ENCODE data around the gene SNX13. TPM values are rescaled to one million over a fixed set of nuclear protein-coding genes. Genes with fewer than 3 reads are reported as not detected.

Gene SNX13
- total and polyA plus RNA-seq, 9 of the 15 experiments (the other 6 are each of a cell fraction or from before 2014, with no cell fraction given) = 5.6 to 33.2 (median 25.4) TPM

DNA sequence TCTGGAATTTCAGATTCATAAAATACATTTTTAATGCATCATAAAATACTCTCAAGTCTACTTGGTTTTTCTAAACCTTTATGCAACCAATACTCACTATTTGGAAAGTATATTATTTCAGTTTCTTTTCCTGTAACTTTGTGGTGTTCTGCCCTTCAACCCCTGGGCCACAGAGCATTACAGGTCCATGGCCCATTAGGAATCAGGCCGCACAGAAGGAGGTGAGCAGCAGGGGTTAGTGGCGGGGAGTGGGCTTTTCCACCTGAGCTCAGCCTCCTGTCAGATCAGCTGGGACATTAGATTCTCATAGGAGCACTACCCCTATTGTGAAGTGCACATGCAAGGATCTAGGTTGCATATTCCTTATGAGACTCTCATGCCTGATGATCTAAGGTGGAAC is 9.7 kb downstream of the SNX13 start:
- H2AFZ ChIP-seq (ENCODE audit: low read depth, low read length) = no peak overlapping the region
- no peak for ATAC-seq
- no peaks in the 10 kb centered on the region for H3K9me1 ChIP-seq (ENCODE audit: control insufficient read depth, insufficient read depth, low read length)
- H3K9me3 ChIP-seq (replicated peaks; ENCODE audit: control insufficient read depth, insufficient read depth, low read depth, low read length) = no peaks in the 10 kb centered on the region
- ChIA-PET POLR2A (no interaction called here), CTCF (ENCODE audit: low intra/inter-chr PET ratio) (no interaction called here)
- BruUV-seq (replicated peaks) = no TSS peak
- peaks cover 21% of the 10 kb centered on the region; the same call in 1 of the 2 replicates for H4K20me1 ChIP-seq (replicated peaks; ENCODE audit: control insufficient read depth, insufficient read depth, low read length)
- no peaks in the 10 kb centered on the region for H3K36me3 ChIP-seq (ENCODE audit: control insufficient read depth, insufficient read depth, low read length)
- H3K4me2 ChIP-seq (ENCODE audit: insufficient read depth, low read length) = no peak overlapping the region
- no peaks in the 10 kb centered on the region for H3K27me3 ChIP-seq (ENCODE audit: control insufficient read depth in 2 of 2, insufficient read depth in 2 of 2, low read length in 2 of 2)
- no peak for DNase-seq (ENCODE audit: extremely low read depth in 1 of 4, low spot score in 3 of 4)
- in situ Hi-C loops (cut with MboI) (no loop called here), intact Hi-C loops (cut with micrococcal nuclease) (no loop called here)
- WGBS (ENCODE audit: insufficient coverage, low coverage, missing lambda C conversion rate) = 94% methylated on average over 2 of the region's 2 CpGs
- no peak overlapping the region for H3K27ac ChIP-seq (ENCODE audit: extremely low read depth, low read depth, low read length)
- H3K4me1 ChIP-seq (replicated peaks in 1 of 2; ENCODE audit: control insufficient read depth in 2 of 2, insufficient read depth in 2 of 2, low read length in 2 of 2) = peaks cover 2 to 10% of the 10 kb centered on the region in 2 experiments; a peak in 3 of 5 replicates
- FAIRE-seq = no peak
- H3K79me2 ChIP-seq (ENCODE audit: control insufficient read depth, insufficient read depth, low read length) = peaks cover 92% of the 10 kb centered on the region
- H3K9ac ChIP-seq (ENCODE audit: insufficient read depth in 1 of 2, low read depth in 2 of 2, low read length in 2 of 2) = no peak overlapping the region
- no peak for TF ChIP-seq ZBTB2 (IDR thresholded peaks at IDR 0.05)
- no peak for TF ChIP-seq ZBTB1 (CRISPR knock-in tag; IDR thresholded peaks at IDR 0.05; ENCODE audit: borderline replicate concordance, low read depth)
- no peak for TF ChIP-seq POLR2B (IDR thresholded peaks at IDR 0.05; ENCODE audit: low read depth, partially characterized antibody)
- TF ChIP-seq CBX2 (IDR thresholded peaks at IDR 0.05; ENCODE audit: insufficient read depth, low read length, poor library complexity, severe bottlenecking) = no peak
- TF ChIP-seq TBP (optimal IDR thresholded peaks at IDR 0.05; ENCODE audit: low read depth, low read length) = no peak
- TF ChIP-seq E4F1 (CRISPR knock-in tag; IDR thresholded peaks at IDR 0.05; ENCODE audit: borderline replicate concordance) = no peak
- TF ChIP-seq WHSC1 (IDR thresholded peaks at IDR 0.05; ENCODE audit: low read length) = no peak
- TF ChIP-seq GABPB1 (CRISPR knock-in tag; IDR thresholded peaks at IDR 0.05) = no peak
- no peak for TF ChIP-seq BHLHE40 (IDR thresholded peaks at IDR 0.05; ENCODE audit: low read length)
- TF ChIP-seq ZC3H11A (IDR thresholded peaks at IDR 0.05; ENCODE audit: low read depth, low read length) = no peak
- TF ChIP-seq, protein P1, sequence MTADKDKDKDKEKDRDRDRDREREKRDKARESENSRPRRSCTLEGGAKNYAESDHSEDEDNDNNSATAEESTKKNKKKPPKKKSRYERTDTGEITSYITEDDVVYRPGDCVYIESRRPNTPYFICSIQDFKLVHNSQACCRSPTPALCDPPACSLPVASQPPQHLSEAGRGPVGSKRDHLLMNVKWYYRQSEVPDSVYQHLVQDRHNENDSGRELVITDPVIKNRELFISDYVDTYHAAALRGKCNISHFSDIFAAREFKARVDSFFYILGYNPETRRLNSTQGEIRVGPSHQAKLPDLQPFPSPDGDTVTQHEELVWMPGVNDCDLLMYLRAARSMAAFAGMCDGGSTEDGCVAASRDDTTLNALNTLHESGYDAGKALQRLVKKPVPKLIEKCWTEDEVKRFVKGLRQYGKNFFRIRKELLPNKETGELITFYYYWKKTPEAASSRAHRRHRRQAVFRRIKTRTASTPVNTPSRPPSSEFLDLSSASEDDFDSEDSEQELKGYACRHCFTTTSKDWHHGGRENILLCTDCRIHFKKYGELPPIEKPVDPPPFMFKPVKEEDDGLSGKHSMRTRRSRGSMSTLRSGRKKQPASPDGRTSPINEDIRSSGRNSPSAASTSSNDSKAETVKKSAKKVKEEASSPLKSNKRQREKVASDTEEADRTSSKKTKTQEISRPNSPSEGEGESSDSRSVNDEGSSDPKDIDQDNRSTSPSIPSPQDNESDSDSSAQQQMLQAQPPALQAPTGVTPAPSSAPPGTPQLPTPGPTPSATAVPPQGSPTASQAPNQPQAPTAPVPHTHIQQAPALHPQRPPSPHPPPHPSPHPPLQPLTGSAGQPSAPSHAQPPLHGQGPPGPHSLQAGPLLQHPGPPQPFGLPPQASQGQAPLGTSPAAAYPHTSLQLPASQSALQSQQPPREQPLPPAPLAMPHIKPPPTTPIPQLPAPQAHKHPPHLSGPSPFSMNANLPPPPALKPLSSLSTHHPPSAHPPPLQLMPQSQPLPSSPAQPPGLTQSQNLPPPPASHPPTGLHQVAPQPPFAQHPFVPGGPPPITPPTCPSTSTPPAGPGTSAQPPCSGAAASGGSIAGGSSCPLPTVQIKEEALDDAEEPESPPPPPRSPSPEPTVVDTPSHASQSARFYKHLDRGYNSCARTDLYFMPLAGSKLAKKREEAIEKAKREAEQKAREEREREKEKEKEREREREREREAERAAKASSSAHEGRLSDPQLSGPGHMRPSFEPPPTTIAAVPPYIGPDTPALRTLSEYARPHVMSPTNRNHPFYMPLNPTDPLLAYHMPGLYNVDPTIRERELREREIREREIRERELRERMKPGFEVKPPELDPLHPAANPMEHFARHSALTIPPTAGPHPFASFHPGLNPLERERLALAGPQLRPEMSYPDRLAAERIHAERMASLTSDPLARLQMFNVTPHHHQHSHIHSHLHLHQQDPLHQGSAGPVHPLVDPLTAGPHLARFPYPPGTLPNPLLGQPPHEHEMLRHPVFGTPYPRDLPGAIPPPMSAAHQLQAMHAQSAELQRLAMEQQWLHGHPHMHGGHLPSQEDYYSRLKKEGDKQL (CRISPR knock-in tag; IDR thresholded peaks at IDR 0.05; ENCODE audit: borderline replicate concordance) = no peak
- H3K4me3 ChIP-seq = no peak overlapping the region

Data from K562 (cell line).